Left lung (tissue), 10 donors: Measurements from ENCODE around the gene SLIT3. TPM values are rescaled to one million over a fixed set of nuclear protein-coding genes. Genes with fewer than 3 reads are reported as not detected.
A peak's percentile ranks its signal among the peaks of the same experiment; 100 is the strongest.

Experiments used
- ATAC-seq: fragments of 200-7000 bp; cut with Tn5 transposase; one replicate; pipeline ENCODE4 v1.9.1; 2020; ENCODE audit warnings: moderate library complexity
- DNase-seq, 4 donors: peaks; one replicate each; pipeline ENCODE4 v3.0.0-alpha.2; 2013 to 2020
- H3K27ac ChIP-seq, 2 donors: fragments of 200-600 bp; sonication (generic) in 1 of 2; one replicate each; pipeline versions ENCODE4 v1.5.0 to v1.8.0; 2020 to 2021
- H3K27me3 ChIP-seq, 2 donors: fragments of 200-600 bp; sonication (generic) in 1 of 2; one replicate each; pipeline versions ENCODE4 v1.5.0 to v1.8.0; 2020 to 2021
- H3K36me3 ChIP-seq, 2 donors: fragments of 200-600 bp; sonication (generic) in 1 of 2; one replicate each; pipeline versions ENCODE4 v1.5.0 to v1.8.0; 2020 to 2021
- H3K4me1 ChIP-seq, 2 donors: fragments of 200-600 bp; one replicate each; pipeline ENCODE4 v1.8.0; 2021
- H3K4me3 ChIP-seq, 2 donors: fragments of 200-600 bp; sonication (generic) in 1 of 2; one replicate each; pipeline versions ENCODE4 v1.5.0 to v1.8.0; 2020 to 2021; ENCODE audit warnings: mild to moderate bottlenecking in 1 of 2
- H3K9me3 ChIP-seq, 2 donors: fragments of 200-600 bp; sonication (generic) in 1 of 2; one replicate each; pipeline versions ENCODE4 v1.5.0 to v1.8.0; 2020 to 2021
- intact Hi-C, 2 donors: fragments of 100-400 bp; cut with DNase I; formaldehyde crosslinking; loops; one replicate each; pipeline versions ENCODE4 v1.11.2 to v1.14.2; 2022
- polyA plus RNA-seq, 6 donors: library from polyadenylated mRNA; unstranded; fragments of 120-200 nt; gene quantifications; one replicate each; pipeline ENCODE4 v1.2.1, GENCODE V29; 2013; ENCODE audit not compliant: insufficient read length in 6 of 6
- total RNA-seq, 2 donors: library from RNA; stranded (reverse); fragmentation: NEBNext Ultra II Directional; extraction: Animal tissue kit (Norgen Biotek cat#: 25700); gene quantifications; one replicate each; pipeline ENCODE4 v1.2.1, GENCODE V29; 2021
- TF ChIP-seq, protein P1 (sequence below), 2 donors: fragments of 200-600 bp; sonication (generic) in 1 of 2; IDR thresholded peaks; one replicate each; pipeline versions ENCODE4 v1.5.0 to v1.8.0; 2021; ENCODE audit warnings: antibody characterized with exemption in 2 of 2
- donor health status: DM: no; HTN: yes; CAD: no.
- donor health status: DM: no; HTN: no; CAD: no.

SLIT3 gene
- total and polyA plus RNA-seq, 8 donors, result 37.6 to 77.1 (median 45.9) TPM

GRCh38 chr5:168978015-168978414, 322.9 kb downstream of the SLIT3 start:
- ATAC-seq (peak; percentile 47), DNase-seq (no peak)
- intact Hi-C loops, result no loop called here
- no peak overlapping the region for H3K4me3 ChIP-seq
- TF ChIP-seq, protein P1, sequence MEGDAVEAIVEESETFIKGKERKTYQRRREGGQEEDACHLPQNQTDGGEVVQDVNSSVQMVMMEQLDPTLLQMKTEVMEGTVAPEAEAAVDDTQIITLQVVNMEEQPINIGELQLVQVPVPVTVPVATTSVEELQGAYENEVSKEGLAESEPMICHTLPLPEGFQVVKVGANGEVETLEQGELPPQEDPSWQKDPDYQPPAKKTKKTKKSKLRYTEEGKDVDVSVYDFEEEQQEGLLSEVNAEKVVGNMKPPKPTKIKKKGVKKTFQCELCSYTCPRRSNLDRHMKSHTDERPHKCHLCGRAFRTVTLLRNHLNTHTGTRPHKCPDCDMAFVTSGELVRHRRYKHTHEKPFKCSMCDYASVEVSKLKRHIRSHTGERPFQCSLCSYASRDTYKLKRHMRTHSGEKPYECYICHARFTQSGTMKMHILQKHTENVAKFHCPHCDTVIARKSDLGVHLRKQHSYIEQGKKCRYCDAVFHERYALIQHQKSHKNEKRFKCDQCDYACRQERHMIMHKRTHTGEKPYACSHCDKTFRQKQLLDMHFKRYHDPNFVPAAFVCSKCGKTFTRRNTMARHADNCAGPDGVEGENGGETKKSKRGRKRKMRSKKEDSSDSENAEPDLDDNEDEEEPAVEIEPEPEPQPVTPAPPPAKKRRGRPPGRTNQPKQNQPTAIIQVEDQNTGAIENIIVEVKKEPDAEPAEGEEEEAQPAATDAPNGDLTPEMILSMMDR (IDR thresholded peaks at IDR 0.05), result no peak
- no peaks in the 10 kb centered on the region for H3K27me3 ChIP-seq
- no peaks in the 10 kb centered on the region for H3K36me3 ChIP-seq
- no peaks in the 10 kb centered on the region for H3K4me1 ChIP-seq
- no peak overlapping the region for H3K27ac ChIP-seq
- H3K9me3 ChIP-seq, result no peaks in the 10 kb centered on the region

DNA sequence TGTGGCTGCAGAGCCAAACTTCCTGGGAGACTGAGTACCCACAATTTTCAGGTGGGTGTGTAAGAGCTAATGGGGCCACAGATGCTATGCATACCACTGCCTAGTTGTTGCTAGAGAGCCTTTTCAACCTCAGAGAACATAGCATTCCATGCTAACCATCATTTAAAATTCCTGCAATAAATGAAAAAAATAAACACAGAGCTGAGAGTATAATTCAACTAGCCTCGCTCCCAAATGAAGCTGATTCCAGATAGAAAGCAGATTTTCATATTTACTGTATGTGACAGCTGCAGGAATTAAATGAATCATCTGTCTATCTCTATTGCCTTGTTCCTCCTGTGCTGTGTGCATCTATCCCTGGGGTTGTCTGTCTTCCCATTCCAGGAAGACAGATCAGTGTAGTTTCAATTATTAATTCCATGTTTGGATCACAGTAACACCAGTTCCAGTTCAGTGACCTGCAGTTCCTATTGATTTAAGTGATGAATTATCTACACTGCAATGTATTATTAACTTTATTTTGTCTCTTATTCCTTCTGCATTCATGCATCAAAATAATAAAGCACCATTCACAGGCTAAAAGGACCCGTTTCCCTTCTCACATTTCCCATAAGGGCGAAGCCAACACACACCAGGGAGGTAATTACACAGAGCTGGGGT, 324.5 kb downstream of the SLIT3 start:
- Histone ChIP-seq H3K27ac (no peak overlapping the region), H3K36me3 (no peaks in the 10 kb centered on the region), H3K9me3 (no peaks in the 10 kb centered on the region), H3K27me3 (no peaks in the 10 kb centered on the region), H3K4me1 (no peaks in the 10 kb centered on the region), H3K4me3 (no peak overlapping the region)
- intact Hi-C loops, result no loop called here
- ATAC-seq (no peak), DNase-seq (peak in 1 of 4 donors; percentile 35)
- TF ChIP-seq, protein P1 (IDR thresholded peaks at IDR 0.05), result no peak

- no peaks in the 10 kb centered on the region for H3K9me3 ChIP-seq
- no peaks in the 10 kb centered on the region for H3K4me1 ChIP-seq
- no peaks in the 10 kb centered on the region for H3K36me3 ChIP-seq
- H3K27ac ChIP-seq, result no peak overlapping the region
- intact Hi-C loops, result no loop called here
- no peak for DNase-seq
- ATAC-seq, result no peak
- H3K4me3 ChIP-seq, result no peak overlapping the region
- TF ChIP-seq, protein P1 (IDR thresholded peaks at IDR 0.05), result no peak
- no peaks in the 10 kb centered on the region for H3K27me3 ChIP-seq
Measured at GRCh38 chr5:168975331-168975730, 325.6 kb downstream of the SLIT3 start.

GRCh38 chr5:168974082-168974481, 326.9 kb downstream of the SLIT3 start:
- no peak overlapping the region for H3K4me3 ChIP-seq
- TF ChIP-seq, protein P1 (IDR thresholded peaks at IDR 0.05), result no peak
- ATAC-seq (no peak), DNase-seq (no peak)
- H3K36me3 ChIP-seq, result no peaks in the 10 kb centered on the region
- no peaks in the 10 kb centered on the region for H3K4me1 ChIP-seq
- intact Hi-C loops, result no loop called here
- no peak overlapping the region for H3K27ac ChIP-seq
- H3K27me3 ChIP-seq, result no peaks in the 10 kb centered on the region
- no peaks in the 10 kb centered on the region for H3K9me3 ChIP-seq

GRCh38 chr5:168972731-168973130, 328.2 kb downstream of the SLIT3 start:
- H3K4me3 ChIP-seq, result no peak overlapping the region
- TF ChIP-seq, protein P1 (IDR thresholded peaks at IDR 0.05), result no peak
- DNase-seq (peak in 2 of 4 donors; percentile 69 to 74), ATAC-seq (no peak)
- H3K36me3 ChIP-seq, result no peaks in the 10 kb centered on the region
- no peaks in the 10 kb centered on the region for H3K9me3 ChIP-seq
- intact Hi-C loops, result no loop called here
- H3K27me3 ChIP-seq, result no peaks in the 10 kb centered on the region
- H3K27ac ChIP-seq, result no peak overlapping the region
- H3K4me1 ChIP-seq, result no peaks in the 10 kb centered on the region
